Gastroesophageal sphincter (tissue), 3 donors: ENCODE results near the gene SMCR8.
A peak's percentile ranks its signal among the peaks of the same experiment; 100 is the strongest.

Source experiments
- CTCF ChIP-seq, 4 experiments: fragments of 200-600 bp in 2 of 4; fragments of 450-650 bp in 2 of 4; sonication (generic) in 1 of 4; IDR thresholded peaks; one replicate each; pipeline ENCODE4 v1.5.1; 2017 to 2019; ENCODE audit warnings: antibody characterized with exemption in 4 of 4, mild to moderate bottlenecking in 2 of 4, moderate library complexity in 2 of 4
- EP300 ChIP-seq: sonication (generic); formaldehyde crosslinking; IDR thresholded peaks from one replicate; pipeline ENCODE4 v1.6.1; 2017; ENCODE audit warnings: antibody characterized with exemption, mild to moderate bottlenecking
- POLR2A ChIP-seq, 2 donors: fragments of 450-650 bp; IDR thresholded peaks; one replicate each; pipeline ENCODE4 v1.6.1; 2017; ENCODE audit warnings: antibody characterized with exemption in 2 of 2, mild to moderate bottlenecking in 2 of 2, moderate library complexity in 1 of 2
- POLR2AphosphoS5 ChIP-seq: sonication (generic); formaldehyde crosslinking; IDR thresholded peaks from one replicate; pipeline ENCODE4 v1.6.1; 2017; ENCODE audit warnings: antibody characterized with exemption

GRCh38 chr17:18362698-18363100, 47.6 kb downstream of the SMCR8 start:
- TF ChIP-seq CTCF (IDR thresholded peaks at IDR 0.05), result no peak
- no peak for TF ChIP-seq POLR2A (IDR thresholded peaks at IDR 0.05)
- peak; percentile 26 for TF ChIP-seq POLR2AphosphoS5
- no peak for TF ChIP-seq EP300
